ENCODE measurements around the gene MAD1L1.

Gene MAD1L1

DNA sequence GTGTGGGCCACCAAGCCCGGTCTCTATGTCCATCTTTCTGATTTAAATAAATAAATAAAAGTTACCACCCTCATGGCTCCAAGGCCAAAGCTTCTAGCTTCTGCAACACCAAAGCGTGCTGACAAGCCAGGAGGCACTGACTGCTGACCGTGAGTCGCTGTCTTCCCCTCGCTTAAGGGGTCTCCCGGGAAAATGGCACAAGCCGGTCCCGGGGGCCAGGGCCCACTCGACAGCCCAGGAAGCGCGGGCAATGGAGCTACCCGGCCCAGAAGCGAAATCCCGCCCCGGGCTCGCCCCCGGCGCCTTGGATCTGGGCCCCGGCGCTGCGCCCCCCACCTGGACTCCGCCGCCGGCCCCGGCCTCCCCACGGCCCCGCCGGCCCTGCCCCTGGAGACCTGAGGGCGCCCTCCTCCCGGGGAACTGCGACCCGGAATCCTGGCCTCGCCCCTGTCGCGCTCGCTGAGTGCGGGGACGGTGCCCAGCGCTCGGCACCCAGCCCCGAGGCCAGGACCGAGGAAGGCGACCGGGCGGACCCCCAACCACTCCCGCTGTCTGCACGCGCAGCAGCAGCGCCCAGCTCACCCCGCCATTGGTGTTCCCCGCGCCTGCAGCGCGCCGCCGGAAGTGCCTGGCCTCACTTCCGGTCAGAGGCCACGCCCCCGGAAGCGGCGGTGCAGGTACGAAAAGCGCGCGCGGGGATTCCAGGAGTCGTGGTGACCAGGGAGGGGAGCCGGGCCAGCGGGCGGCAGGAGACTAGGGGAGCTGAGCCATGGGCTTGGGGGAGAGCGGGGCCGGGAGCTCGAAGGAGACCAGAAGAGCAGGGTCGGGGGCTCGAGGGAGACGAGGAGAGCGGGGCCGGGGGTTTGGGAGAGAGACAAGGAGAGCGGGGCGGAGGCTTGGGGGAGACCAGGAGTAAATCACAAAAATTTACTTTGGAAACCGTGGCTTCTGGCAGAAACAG lies 9.1 kb upstream of the MAD1L1 start, which contains the start of the genes MRM2 and NUDT1:
Gene MRM2 (minus strand): TSS at position 626 of the 961 bp plus-strand sequence. CDS start 36 bp downstream, at position 590.
Gene NUDT1 (plus strand): TSS at position 647 of the 961 bp plus-strand sequence. CDS start 2,349 bp downstream, outside the sequence.
- DNase-seq, result peak; percentile 78

DNA sequence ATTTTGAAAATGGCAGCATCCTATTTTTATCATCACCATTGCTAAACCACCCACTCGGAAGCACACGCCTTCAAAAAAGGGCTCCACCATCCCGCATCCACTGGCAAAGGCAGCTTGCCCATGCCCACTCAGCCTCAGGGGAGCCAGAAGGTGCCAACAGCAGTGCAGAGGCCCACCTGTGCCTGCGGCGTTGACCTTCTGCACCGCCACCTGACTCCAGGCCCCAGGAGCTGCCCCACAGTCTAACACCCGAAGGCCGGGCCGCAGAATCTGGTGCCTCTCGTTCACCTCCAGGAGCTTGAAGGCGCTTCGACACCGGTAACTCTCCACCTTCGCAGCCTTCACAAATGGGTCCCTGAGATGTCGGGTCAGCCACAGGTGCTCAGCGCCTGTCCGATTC lies 6.5 kb upstream of the MAD1L1 start:
- no peak for DNase-seq

- DNase-seq, result no peak
Measured at GRCh38 chr7:2237109-2237602, 4.4 kb upstream of the MAD1L1 start.

DNA sequence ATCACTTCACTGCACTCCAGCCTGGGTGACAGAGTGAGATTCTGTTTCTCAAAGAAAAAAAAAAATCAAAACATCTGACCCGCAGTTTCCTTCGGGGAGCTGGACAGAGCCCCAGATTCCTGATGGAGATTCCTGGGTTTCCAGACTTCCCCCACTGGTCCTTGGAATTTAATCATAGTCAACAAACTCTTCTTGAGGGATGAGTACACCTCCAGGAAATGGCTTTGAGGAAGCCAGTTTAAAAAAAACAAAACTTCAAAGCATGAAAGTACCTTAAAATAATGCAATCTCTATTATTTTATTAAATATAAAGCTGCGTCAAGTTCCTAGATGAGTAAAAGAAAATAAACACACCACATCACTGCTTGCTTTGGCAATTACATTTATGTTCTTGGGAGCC lies 1.2 kb upstream of the MAD1L1 start:
- DNase-seq, result no peak

- peak; percentile 31 for DNase-seq
Measured at GRCh38 chr7:2231992-2232765, 566 bp downstream of the MAD1L1 start.

DNA sequence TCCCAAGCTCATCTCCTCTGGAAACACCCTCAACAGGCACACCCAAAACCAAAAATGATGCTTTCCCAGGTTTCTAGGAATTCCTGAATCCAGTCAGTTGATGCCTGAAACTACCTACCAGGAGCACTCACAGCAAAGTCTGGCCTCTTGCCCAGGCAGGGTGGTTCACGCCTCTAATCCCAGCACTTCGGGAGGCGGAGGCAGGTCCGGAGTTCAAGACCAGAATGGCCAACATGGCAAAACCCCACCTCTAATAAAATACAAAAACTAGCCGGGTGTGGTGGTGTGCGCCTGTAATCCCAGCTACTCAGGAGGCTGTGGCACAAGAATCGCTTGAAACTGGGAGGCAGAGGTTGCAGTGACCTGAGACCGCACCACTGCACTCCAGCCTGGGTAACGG lies 1.9 kb downstream of the MAD1L1 start:
- DNase-seq, result no peak

DNA sequence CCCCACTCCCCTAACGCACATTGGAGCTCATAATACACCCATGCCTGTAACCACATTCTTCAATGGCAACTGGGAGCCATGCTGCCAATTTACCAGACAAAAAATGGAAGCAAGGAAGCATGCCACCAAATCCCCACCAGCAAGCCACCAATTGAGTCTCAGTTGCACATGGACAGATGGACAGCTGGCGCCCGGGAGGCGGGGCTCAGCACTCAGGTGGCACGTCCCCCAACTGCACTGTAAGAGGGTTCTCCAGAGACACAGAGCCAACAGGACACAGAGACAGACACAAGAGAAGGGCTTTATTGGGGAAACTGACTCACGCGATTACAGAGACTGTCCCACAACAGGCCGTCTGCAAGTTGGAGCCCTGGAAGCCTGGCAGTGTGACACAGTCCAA lies 2.5 kb downstream of the MAD1L1 start:
- DNase-seq, result no peak

DNA sequence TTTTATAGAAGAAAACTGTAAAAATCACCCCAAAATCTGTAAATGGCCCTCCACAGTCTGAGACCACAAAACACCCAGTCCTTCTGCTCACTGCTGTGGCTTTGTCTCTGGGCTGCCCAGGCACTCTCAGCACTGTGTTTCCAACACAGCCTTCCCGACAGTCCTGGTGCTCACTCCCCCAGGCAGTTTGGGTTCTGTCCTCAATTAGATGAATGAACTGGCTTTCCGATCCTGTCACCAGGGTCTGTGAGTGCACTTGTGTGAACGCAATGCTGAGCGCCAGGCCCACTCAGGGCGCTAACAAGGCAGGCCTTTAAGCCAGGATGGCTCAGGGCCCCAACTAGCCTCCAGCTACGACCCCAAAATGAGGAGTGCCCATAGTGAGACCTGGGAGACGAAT lies 3.3 kb downstream of the MAD1L1 start:
- no peak for DNase-seq

DNA sequence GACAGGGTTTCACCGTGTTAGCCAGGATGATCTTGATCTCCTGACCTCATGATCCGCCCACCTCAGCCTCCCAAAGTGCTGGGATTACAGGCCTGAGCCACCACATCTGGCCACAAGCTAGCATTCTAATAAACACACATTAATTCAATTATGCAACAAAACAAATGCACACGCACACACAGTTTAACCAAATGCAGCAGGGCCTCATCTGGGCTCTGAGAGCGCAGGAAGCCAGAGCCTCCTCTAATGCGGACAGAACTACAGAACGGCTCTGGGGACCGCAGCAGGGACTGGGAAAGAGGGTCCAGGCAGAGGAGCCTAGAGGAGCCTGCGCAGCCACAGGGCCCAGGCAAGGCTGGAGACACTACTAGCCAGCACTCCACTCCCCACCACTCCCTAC lies 3.8 kb downstream of the MAD1L1 start:
- DNase-seq, result no peak

DNA sequence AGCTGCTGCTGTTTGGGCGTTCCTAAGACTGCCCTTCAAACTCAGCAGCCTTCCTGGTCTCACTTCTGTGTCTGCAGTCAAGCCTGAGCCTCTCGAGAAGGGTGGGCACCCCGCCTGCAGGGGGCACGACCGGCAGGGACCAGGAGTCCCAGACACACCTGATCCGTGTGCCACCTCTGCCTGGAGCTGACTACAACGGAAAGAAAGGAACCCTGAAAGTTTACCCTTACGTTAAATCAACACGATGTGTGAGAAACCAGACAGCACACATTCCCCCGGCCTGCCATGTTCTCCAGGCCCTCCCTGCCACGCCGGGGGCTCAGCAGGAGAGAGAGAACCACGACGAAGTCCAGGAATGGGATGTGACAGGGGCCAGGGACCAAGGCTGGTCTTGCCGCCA lies 5.0 kb downstream of the MAD1L1 start:
- no peak for DNase-seq

DNA sequence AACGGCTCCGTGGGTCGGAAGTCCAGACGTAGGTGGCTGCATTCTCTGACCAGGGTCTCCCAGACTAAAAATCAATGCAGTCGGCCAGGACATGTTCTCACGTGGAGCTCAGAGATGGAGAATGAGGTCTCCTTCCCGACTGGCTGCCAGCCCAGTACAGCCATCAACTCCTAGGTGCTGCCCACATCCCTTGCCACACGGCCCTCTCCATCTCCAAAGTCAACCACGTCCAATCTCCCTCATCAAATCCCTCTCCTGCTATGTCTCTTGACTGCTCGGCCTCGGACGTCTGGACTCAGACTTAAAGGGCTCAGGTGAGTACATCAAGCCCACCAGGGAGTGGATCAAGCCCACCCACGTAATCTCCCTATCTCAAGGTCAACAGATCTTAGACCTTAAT lies 6.9 kb downstream of the MAD1L1 start:
- DNase-seq, result no peak

- no peak for DNase-seq
Measured at GRCh38 chr7:2225336-2225735, 7.4 kb downstream of the MAD1L1 start.

GRCh38 chr7:2224934-2225333 lies 7.8 kb downstream of the MAD1L1 start:
- DNase-seq, result no peak

DNA sequence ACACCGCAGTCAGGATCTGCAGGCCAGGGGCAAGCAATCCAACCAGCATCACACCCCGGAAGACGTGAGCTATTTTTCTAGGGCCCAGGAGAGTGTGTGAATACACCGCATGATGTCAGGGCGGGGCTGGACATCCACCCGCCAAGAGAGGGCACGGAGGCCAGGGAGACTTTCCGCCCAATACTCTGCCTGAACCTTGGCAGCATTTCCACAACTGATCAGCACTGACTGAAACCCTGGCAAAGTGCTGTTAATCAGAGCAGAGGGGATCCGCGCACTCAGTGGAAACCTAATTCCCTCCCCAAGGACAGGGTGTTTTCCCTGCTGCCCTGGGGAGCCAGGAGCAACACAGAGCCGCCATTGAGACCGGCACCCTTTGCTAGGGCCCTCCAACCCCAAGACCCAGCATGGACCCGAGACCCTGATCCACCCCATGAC lies 8.2 kb downstream of the MAD1L1 start:
- DNase-seq, result no peak

DNA sequence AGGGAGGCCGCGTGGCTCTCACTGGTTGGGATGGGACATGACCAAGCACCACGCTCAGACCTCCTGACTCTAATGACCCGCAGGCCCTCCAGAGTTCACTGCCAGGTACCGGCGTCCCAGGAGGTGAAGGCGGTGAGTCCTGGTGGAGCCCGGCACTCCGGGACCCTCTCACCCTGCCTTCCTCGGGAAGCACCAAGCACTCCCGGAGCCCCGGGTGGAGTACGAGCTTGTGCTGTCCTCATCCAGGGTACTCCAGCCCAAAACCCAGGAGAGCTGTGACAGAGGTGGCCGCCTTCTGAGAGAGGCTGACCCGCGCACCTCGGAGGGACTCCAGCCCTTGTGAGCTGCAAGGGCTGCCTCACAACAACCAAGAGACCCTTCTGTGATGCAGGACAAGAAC lies 9.4 kb downstream of the MAD1L1 start:
- DNase-seq, result no peak

DNA sequence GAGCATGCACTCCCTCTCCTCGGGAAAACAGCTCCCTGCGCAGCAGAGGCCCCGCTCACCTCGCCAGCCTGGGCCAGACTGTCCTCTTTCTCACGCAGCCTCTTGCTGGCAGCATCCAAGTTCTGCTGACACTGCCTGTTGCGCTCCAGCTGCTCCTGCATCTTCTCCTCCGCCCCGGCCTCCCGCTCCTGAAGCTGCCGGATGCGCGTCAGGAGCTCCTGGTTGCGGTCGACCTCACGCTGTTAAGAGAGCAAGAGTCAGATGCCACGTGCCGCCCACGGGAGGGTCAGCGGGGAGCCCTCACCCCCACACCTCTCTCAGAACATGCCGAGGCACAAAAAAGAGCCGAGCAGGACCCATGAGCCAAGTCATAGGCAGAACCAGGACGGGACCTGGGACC lies 10.2 kb downstream of the MAD1L1 start:
- no peak for DNase-seq

GRCh38 chr7:2220954-2221353 lies 11.8 kb downstream of the MAD1L1 start:
- no peak for DNase-seq

DNA sequence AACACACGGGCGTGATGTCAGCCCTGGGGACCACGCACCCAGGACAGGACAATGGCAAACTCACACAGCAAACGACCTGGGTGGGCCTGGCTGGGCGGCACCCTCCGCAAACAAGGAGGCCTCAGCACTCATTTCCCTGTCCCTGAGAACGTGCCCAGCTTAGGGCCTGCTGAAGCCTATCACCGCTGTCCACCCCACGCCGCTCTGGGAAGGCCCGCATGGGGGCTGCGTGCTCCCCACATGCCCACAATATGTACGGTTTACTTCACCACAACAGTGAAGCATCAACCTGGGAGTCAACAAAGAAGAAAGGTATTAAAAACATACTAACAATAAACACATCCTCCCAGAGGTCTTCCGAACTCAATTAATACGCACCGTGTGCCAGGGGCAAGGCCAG lies 12.2 kb downstream of the MAD1L1 start:
- DNase-seq, result no peak

DNA sequence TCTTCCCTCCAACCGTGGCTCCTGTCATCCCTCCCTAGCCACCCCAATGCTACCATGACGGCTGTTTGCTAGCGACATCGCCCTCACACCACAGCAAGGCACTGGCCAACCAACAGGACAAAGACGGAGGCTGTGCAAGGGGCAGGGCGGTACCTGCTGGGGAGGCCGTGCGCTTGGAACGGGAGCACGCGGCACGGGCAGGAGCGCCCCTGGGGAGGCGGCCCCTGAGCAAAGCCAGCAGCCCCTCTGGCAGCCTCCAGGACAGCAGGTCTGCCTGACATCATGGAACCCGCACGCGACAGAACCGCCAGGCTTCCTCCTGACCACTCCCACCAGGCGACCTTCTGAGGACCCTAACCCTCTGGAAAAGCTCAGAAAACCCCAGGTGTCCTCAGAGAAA lies 12.7 kb downstream of the MAD1L1 start:
- DNase-seq, result no peak

DNA sequence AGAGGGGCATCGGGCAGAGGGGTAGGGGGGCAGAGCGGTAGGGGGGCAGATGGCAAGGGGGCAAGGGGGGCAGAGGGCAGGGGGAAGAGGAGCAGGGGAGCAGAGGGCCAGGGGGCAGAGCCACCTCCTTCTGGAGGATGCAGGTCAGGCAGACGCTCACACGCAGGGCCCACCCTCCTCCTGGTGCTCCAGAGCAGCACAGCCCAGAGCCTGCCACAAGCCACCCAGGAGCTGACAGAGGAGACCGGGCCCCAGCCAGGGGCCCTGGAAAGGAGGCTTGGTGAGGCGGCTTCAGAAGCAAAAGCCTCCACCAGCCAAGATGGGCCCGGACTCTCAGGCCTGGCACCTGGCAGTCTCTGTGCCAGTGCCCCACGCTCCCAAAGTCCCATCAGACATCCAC lies 13.1 kb downstream of the MAD1L1 start:
- no peak for DNase-seq

DNA sequence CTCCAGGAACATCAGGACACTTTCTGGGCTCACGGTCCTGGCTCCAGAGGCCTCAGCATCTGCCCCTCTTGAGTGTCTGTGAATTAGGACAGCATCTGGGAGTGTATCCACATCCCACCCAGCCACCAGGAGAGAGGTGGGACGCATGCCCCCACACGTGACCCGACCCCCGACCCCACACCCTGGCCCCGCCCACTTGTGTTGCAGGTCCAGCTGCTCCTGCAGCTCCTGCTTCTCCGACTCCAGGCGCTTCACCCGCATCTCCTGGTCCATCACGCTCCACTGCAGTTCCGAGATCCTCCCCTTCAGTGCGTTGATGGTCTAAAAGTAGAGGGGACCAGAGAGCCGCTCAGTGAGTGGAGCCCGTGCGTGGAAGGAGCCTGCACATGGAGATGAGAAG lies 13.6 kb downstream of the MAD1L1 start:
- no peak for DNase-seq

DNA sequence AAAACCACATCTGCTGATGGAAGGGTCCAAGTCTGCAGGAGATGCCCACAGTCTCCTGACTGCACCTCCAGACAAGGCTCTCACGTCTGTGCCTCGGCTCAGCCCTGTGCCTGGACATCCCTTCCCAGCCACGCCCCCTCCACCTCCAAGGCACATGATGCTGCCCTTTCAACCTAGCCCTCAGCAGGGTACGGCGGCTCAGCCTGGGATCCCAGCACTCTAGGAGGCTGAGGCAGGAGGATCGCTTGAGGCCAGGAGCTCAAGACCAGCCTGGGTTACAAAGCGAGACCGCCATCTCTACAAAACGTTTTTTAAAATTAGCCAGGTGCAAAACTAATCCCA lies 14.3 kb downstream of the MAD1L1 start:
- DNase-seq, result no peak

DNA sequence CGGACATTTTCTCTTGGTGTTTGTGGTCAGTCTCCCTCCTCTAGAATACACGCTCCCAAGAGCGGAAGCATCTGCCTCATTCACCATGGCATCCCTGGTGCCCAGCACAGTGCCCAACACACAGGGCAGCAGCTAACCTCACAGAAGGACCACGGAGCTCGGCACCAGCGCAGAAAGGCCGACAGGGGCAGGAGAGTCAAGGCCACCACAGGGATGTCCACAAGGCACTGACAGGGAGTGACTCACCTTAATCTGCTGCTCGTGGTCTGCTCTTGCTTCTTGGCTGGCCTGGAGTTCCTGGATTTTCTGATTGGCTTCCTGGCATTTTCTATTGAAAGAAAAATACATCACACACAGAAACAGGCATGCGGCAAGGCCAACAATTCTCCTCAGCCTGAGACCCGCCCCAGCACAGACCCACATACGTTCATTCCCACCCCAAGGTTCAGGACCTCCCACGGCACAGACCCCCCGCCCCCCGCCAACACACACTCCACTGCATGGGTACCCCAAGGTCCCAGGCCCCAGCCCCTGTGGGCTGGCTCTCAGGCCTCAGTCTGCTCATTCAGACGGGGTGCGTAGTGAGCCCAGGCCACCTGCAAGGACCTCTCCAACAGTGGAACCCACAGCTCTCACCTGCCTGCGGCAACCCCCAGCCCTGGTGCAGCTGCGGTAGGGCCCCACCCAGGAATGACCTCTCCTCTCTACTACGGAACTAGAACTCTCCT lies 14.9 kb downstream of the MAD1L1 start:
- no peak for DNase-seq
